GM12878 (cell line): ENCODE results near the gene DDX5. TPM values are rescaled to one million over a fixed set of nuclear protein-coding genes. Genes with fewer than 3 reads are reported as not detected.

Experiments used
- BRCA1 ChIP-seq: IDR thresholded peaks from 2 replicates; pipeline ENCODE4 v1.6.1; 2011; ENCODE audit warnings: low read depth, low read length, improper control_type of control experiment
- DPF2 ChIP-seq: fragments of 450-650 bp; IDR thresholded peaks from 2 replicates; pipeline ENCODE4 v1.6.1; 2017; ENCODE audit warnings: mild to moderate bottlenecking
- JUNB ChIP-seq: IDR thresholded peaks from 2 replicates; pipeline ENCODE4 v1.6.1; 2016; ENCODE audit warnings: antibody characterized with exemption, mild to moderate bottlenecking
- NFIC ChIP-seq: IDR thresholded peaks from 2 replicates; pipeline ENCODE4 v1.6.1; 2012; ENCODE audit warnings: low read depth, mild to moderate bottlenecking, inconsistent platforms, low read length, moderate library complexity
- NFYA ChIP-seq: IDR thresholded peaks from 2 replicates; pipeline ENCODE4 v1.6.1; 2011; ENCODE audit warnings: low read depth, mild to moderate bottlenecking, low read length, improper control_type of control experiment, borderline replicate concordance
- TBL1XR1 ChIP-seq: IDR thresholded peaks from 2 replicates; pipeline ENCODE4 v1.6.1; 2012; ENCODE audit warnings: low read depth, low read length, improper control_type of control experiment
- WRNIP1 ChIP-seq: IDR thresholded peaks from 2 replicates; pipeline ENCODE4 v1.6.1; 2011; ENCODE audit warnings: low read depth, low read length, improper control_type of control experiment, borderline replicate concordance
- ZNF207 ChIP-seq: fragments of 450-650 bp; IDR thresholded peaks from 2 replicates; pipeline ENCODE4 v1.6.1; 2014; ENCODE audit warnings: antibody characterized with exemption, mild to moderate bottlenecking, borderline replicate concordance
- ZNF24 ChIP-seq: fragments of 450-650 bp; IDR thresholded peaks from 2 replicates; pipeline ENCODE4 v1.6.1; 2017; ENCODE audit warnings: antibody characterized with exemption, mild to moderate bottlenecking
- polyA plus RNA-seq, 11 experiments: library from polyadenylated mRNA; depleted of rRNA in 4 of 11; unstranded in 6 of 11; stranded (reverse) in 5 of 11; fragments of >200 nt; fragmentation: Nextera tagmentation in 4 of 11; fragmentation: Illumina TruSeq in 1 of 11; extraction: Ambion mirVana in 4 of 11; extraction: Trizol in 1 of 11; gene quantifications; 1 replicate in 1 of 11; 2 replicates in 10 of 11; pipeline versions ENCODE4 v1.2.1 to v1.2.3, GENCODE V29; 2011 to 2016; ENCODE audit warnings: inconsistent platforms in 2 of 11, missing spikeins in 2 of 11, low read depth in 1 of 11
- total RNA-seq, 4 experiments: library from RNA; depleted of rRNA in 3 of 4; stranded (reverse); fragments of >200 nt in 3 of 4; fragmentation: Illumina TruSeq in 1 of 4; extraction: Trizol in 1 of 4; gene quantifications; 2 replicates each; pipeline versions ENCODE4 v1.2.1 to v1.2.3, GENCODE V29; 2013 to 2021
- TF ChIP-seq, protein P1 (sequence below): fragments of 450-650 bp; IDR thresholded peaks from 2 replicates; pipeline ENCODE4 v1.6.1; 2016; ENCODE audit warnings: mild to moderate bottlenecking
- TF ChIP-seq, protein P2 (sequence below): fragments of 150-350 bp; IDR thresholded peaks from 2 replicates; pipeline ENCODE4 v1.6.1; 2016; ENCODE audit warnings: low read depth, low read length
- TF ChIP-seq, protein P3 (sequence below): fragments of 450-650 bp; IDR thresholded peaks from 2 replicates; pipeline ENCODE4 v1.6.1; 2017; ENCODE audit warnings: mild to moderate bottlenecking, moderate library complexity
- TF ChIP-seq, protein P4 (sequence below): fragments of 450-650 bp; IDR thresholded peaks from 2 replicates; pipeline ENCODE4 v1.6.1; 2017; ENCODE audit warnings: mild to moderate bottlenecking, low read depth, inconsistent platforms; ENCODE audit not compliant: poor library complexity, severe bottlenecking

The DDX5 gene
- total and polyA plus RNA-seq, 10 of the 15 experiments (the other 5 are each of a cell fraction or from before 2014, with no cell fraction given) = 257 to 1,423 (median 719) TPM

DNA sequence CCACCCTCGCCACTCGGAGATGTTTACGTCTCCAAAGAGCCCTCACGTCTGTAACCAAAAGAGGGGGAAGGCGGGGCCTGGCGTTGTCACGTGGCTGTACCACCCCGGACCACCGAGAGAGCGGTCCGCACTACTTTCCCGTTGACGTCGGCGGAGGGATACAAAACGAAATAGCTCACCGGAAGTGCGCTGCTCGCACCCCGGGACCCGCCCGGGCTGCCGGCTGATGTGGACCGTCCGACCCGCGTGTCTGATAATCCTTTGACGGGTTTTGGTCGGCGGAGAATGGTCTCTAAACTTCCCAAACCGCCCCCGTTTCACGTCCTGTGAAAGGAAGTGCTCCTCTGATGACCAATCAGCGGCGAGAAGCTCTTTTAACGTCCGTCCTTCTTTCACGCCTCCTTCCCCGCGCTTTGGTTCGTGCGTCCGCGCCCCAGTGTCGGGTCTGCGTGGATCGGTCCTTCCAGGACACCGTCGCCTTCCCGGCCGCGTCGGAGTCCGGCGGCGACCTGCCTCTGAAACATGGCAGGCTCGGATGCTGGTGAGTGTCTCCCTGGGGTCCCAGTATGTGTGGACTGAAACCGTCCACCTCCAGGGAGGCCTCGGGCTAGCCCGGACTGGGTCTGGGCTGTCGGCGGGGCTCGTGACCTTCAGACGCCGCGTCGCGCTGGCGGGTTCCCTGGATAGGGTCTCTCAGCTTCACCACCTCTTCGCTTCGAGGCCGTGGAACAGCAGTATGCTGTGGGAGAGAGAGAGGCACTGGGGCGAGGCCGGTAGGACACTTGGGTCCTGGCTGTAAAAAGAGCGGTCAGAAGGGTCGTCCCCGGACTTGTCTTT is 705 bp upstream of the DDX5 start, which contains the start of gene CEP95 (continued):
- TF ChIP-seq TBL1XR1 = no peak
- peak; percentile 97 for TF ChIP-seq ZNF207
- TF ChIP-seq, protein P1, sequence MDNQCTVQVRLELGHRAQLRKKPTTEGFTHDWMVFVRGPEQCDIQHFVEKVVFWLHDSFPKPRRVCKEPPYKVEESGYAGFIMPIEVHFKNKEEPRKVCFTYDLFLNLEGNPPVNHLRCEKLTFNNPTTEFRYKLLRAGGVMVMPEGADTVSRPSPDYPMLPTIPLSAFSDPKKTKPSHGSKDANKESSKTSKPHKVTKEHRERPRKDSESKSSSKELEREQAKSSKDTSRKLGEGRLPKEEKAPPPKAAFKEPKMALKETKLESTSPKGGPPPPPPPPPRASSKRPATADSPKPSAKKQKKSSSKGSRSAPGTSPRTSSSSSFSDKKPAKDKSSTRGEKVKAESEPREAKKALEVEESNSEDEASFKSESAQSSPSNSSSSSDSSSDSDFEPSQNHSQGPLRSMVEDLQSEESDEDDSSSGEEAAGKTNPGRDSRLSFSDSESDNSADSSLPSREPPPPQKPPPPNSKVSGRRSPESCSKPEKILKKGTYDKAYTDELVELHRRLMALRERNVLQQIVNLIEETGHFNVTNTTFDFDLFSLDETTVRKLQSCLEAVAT = peak; percentile 99
- TF ChIP-seq, protein P2, sequence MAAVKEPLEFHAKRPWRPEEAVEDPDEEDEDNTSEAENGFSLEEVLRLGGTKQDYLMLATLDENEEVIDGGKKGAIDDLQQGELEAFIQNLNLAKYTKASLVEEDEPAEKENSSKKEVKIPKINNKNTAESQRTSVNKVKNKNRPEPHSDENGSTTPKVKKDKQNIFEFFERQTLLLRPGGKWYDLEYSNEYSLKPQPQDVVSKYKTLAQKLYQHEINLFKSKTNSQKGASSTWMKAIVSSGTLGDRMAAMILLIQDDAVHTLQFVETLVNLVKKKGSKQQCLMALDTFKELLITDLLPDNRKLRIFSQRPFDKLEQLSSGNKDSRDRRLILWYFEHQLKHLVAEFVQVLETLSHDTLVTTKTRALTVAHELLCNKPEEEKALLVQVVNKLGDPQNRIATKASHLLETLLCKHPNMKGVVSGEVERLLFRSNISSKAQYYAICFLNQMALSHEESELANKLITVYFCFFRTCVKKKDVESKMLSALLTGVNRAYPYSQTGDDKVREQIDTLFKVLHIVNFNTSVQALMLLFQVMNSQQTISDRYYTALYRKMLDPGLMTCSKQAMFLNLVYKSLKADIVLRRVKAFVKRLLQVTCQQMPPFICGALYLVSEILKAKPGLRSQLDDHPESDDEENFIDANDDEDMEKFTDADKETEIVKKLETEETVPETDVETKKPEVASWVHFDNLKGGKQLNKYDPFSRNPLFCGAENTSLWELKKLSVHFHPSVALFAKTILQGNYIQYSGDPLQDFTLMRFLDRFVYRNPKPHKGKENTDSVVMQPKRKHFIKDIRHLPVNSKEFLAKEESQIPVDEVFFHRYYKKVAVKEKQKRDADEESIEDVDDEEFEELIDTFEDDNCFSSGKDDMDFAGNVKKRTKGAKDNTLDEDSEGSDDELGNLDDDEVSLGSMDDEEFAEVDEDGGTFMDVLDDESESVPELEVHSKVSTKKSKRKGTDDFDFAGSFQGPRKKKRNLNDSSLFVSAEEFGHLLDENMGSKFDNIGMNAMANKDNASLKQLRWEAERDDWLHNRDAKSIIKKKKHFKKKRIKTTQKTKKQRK = no peak
- TF ChIP-seq, protein P3, sequence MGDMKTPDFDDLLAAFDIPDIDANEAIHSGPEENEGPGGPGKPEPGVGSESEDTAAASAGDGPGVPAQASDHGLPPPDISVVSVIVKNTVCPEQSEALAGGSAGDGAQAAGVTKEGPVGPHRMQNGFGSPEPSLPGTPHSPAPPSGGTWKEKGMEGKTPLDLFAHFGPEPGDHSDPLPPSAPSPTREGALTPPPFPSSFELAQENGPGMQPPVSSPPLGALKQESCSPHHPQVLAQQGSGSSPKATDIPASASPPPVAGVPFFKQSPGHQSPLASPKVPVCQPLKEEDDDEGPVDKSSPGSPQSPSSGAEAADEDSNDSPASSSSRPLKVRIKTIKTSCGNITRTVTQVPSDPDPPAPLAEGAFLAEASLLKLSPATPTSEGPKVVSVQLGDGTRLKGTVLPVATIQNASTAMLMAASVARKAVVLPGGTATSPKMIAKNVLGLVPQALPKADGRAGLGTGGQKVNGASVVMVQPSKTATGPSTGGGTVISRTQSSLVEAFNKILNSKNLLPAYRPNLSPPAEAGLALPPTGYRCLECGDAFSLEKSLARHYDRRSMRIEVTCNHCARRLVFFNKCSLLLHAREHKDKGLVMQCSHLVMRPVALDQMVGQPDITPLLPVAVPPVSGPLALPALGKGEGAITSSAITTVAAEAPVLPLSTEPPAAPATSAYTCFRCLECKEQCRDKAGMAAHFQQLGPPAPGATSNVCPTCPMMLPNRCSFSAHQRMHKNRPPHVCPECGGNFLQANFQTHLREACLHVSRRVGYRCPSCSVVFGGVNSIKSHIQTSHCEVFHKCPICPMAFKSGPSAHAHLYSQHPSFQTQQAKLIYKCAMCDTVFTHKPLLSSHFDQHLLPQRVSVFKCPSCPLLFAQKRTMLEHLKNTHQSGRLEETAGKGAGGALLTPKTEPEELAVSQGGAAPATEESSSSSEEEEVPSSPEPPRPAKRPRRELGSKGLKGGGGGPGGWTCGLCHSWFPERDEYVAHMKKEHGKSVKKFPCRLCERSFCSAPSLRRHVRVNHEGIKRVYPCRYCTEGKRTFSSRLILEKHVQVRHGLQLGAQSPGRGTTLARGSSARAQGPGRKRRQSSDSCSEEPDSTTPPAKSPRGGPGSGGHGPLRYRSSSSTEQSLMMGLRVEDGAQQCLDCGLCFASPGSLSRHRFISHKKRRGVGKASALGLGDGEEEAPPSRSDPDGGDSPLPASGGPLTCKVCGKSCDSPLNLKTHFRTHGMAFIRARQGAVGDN = peak; percentile 53
- TF ChIP-seq JUNB = no peak; the same call in 1 of the 2 replicates
- TF ChIP-seq, protein P4, sequence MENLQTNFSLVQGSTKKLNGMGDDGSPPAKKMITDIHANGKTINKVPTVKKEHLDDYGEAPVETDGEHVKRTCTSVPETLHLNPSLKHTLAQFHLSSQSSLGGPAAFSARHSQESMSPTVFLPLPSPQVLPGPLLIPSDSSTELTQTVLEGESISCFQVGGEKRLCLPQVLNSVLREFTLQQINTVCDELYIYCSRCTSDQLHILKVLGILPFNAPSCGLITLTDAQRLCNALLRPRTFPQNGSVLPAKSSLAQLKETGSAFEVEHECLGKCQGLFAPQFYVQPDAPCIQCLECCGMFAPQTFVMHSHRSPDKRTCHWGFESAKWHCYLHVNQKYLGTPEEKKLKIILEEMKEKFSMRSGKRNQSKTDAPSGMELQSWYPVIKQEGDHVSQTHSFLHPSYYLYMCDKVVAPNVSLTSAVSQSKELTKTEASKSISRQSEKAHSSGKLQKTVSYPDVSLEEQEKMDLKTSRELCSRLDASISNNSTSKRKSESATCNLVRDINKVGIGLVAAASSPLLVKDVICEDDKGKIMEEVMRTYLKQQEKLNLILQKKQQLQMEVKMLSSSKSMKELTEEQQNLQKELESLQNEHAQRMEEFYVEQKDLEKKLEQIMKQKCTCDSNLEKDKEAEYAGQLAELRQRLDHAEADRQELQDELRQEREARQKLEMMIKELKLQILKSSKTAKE = peak; percentile 21
- no peak for TF ChIP-seq ZNF24
- TF ChIP-seq WRNIP1 = no peak
- TF ChIP-seq BRCA1 = no peak
- TF ChIP-seq NFIC = no peak
- peak; percentile 42; the same call in 1 of the 2 replicates for TF ChIP-seq DPF2
- TF ChIP-seq NFYA = no peak
